ENCODE measurements around the gene CAPZA2. TPM values are rescaled to one million over a fixed set of nuclear protein-coding genes. Genes with fewer than 3 reads are reported as not detected.

CAPZA2 gene
- 187 and 292 TPM in 2 replicates for total RNA-seq

GRCh38 chr7:116862234-116862950, at the start of gene CAPZA2:
TSS of gene CAPZA2 (plus strand) at chr7:116862587. CDS start at chr7:116862612, 25 bp downstream.

GRCh38 chr7:116953372-116953905, 91.1 kb downstream of the CAPZA2 start, which contains the start of gene ST7:
TSS of gene ST7 (plus strand) at chr7:116953501. CDS start at chr7:116953541, 40 bp downstream.

Other genes with a start within 250 kb of the CAPZA2 start
- gene MET, start 190.4 kb upstream of the CAPZA2 start, total RNA-seq = 33.5 and 64.6 TPM in 2 replicates
- gene ST7, start 90.9 kb downstream of the CAPZA2 start, total RNA-seq = 12.5 and 20.7 TPM in 2 replicates

All from bladder microvascular endothelial cell (primary cell).